Measurements from ENCODE around the gene DCAF16. TPM values are rescaled to one million over a fixed set of nuclear protein-coding genes. Genes with fewer than 3 reads are reported as not detected.
A peak's percentile ranks its signal among the peaks of the same experiment; 100 is the strongest.

Gene DCAF16
- total RNA-seq, 4 donors from 2014 or later: 31.5 to 45.1 (median 33.9) TPM

- Histone ChIP-seq H3K4me1 (peaks cover 12% of the 10 kb centered on the region), H3K36me3 (no peaks in the 10 kb centered on the region), H3K9me3 (no peaks in the 10 kb centered on the region), H3K27ac (no peak overlapping the region), H3K4me3 (no peak overlapping the region), H3K27me3 (peaks cover 11% of the 10 kb centered on the region)
- TF ChIP-seq EP300 (IDR thresholded peaks at IDR 0.05) (no peak), POLR2A (IDR thresholded peaks at IDR 0.05) (no peak), POLR2AphosphoS5 (IDR thresholded peaks at IDR 0.05) (no peak)
- TF ChIP-seq, protein P1, sequence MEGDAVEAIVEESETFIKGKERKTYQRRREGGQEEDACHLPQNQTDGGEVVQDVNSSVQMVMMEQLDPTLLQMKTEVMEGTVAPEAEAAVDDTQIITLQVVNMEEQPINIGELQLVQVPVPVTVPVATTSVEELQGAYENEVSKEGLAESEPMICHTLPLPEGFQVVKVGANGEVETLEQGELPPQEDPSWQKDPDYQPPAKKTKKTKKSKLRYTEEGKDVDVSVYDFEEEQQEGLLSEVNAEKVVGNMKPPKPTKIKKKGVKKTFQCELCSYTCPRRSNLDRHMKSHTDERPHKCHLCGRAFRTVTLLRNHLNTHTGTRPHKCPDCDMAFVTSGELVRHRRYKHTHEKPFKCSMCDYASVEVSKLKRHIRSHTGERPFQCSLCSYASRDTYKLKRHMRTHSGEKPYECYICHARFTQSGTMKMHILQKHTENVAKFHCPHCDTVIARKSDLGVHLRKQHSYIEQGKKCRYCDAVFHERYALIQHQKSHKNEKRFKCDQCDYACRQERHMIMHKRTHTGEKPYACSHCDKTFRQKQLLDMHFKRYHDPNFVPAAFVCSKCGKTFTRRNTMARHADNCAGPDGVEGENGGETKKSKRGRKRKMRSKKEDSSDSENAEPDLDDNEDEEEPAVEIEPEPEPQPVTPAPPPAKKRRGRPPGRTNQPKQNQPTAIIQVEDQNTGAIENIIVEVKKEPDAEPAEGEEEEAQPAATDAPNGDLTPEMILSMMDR (IDR thresholded peaks at IDR 0.05): no peak
- WGBS: 54% methylated on average over 5 of the region's 5 CpGs
- no peak for DNase-seq (ENCODE audit: low spot score in 2 of 2)
Measured at GRCh38 chr4:17785858-17786257, 24.7 kb downstream of the DCAF16 start.

DNA sequence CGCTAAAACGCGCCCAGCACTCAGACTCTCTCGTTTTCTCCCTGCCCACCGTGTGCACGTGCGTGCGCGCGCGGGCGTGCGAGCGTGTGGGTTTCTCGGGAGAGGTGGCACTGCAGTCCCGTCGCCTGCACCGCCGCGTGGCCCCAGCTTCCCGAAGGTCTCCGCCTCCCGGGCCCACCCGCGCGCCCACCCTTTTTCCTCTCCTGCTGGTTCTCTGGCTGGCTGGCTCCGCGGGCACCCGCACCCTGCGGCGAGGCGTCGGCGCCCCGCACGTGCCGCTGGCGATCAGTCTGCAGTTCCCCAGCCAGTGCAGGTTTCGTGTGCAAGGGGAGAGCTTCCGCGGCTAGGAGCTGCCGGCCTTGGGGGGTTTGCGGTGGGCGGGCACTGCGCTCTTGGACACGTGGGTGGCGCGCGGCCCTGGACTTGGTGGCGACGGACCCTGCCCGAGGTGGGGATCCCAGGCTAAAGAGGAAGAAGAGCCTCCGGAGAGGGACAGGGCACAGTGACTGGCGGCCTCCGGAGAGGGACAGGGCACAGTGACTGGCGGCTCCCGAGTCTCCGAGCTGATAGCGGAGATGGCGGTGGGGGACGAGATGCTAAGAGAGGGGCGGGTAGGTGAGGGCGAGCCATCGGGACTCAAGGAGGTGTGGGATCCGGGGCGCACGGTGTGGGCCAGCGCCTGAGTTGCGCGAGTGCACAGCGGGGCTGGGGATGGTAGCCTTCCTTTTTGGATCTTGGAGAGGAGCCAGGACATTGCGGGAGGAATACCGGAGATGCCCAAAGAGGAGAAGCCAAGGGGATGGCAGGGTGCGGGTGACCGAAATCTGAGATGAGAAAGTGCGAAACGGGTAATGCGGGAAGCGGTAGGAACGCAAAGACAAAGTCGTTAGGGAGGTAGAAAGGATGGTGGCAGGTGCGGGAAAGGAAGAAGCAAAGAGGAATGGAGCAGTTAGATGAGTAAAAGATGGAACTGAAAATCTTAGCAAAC is 29.0 kb downstream of the DCAF16 start, which contains the start of gene FAM184B:
Gene FAM184B, minus strand, starts transcription at position 322 of the 988 bp plus-strand sequence. CDS start 322 bp downstream, outside the sequence.
- Histone ChIP-seq H3K27me3 (peaks cover 25% of the 10 kb centered on the region), H3K27ac (no peak within 1 kb of the TSS), H3K9me3 (no peaks in the 10 kb centered on the region), H3K4me1 (peaks cover 19% of the 10 kb centered on the region), H3K4me3 (peak within 1 kb of the TSS; percentile 55), H3K36me3 (no peaks in the 10 kb centered on the region)
- DNase-seq (ENCODE audit: low spot score in 2 of 2): no peak
- no peak for TF ChIP-seq POLR2A (IDR thresholded peaks at IDR 0.05)
- no peak for TF ChIP-seq POLR2AphosphoS5 (IDR thresholded peaks at IDR 0.05)
- TF ChIP-seq, protein P1 (IDR thresholded peaks at IDR 0.05): no peak
- TF ChIP-seq EP300 (IDR thresholded peaks at IDR 0.05): no peak
- 12% methylated on average over 31 of the region's 82 CpGs for WGBS

GRCh38 chr4:17780501-17781299 is 29.9 kb downstream of the DCAF16 start:
- Histone ChIP-seq H3K4me3 (peak overlapping the region; percentile 55), H3K4me1 (peaks cover 19% of the 10 kb centered on the region), H3K27me3 (peaks cover 25% of the 10 kb centered on the region), H3K36me3 (no peaks in the 10 kb centered on the region), H3K9me3 (no peaks in the 10 kb centered on the region), H3K27ac (no peak overlapping the region)
- WGBS: 10% methylated on average over 24 of the region's 31 CpGs
- DNase-seq (ENCODE audit: low spot score in 2 of 2): no peak
- TF ChIP-seq EP300 (IDR thresholded peaks at IDR 0.05): no peak

GRCh38 chr4:17778431-17778830 is 32.1 kb downstream of the DCAF16 start:
- DNase-seq (ENCODE audit: low spot score in 2 of 2): no peak
- TF ChIP-seq, protein P1 (IDR thresholded peaks at IDR 0.05): no peak
- no peak for TF ChIP-seq POLR2A (IDR thresholded peaks at IDR 0.05)
- TF ChIP-seq EP300 (IDR thresholded peaks at IDR 0.05): no peak
- TF ChIP-seq POLR2AphosphoS5 (IDR thresholded peaks at IDR 0.05): no peak
- Histone ChIP-seq H3K36me3 (no peaks in the 10 kb centered on the region), H3K4me3 (no peak overlapping the region), H3K27ac (no peak overlapping the region), H3K4me1 (peaks cover 19% of the 10 kb centered on the region), H3K27me3 (peaks cover 25% of the 10 kb centered on the region), H3K9me3 (no peaks in the 10 kb centered on the region)
- WGBS: 79% methylated on average over 3 of the region's 3 CpGs

DNA sequence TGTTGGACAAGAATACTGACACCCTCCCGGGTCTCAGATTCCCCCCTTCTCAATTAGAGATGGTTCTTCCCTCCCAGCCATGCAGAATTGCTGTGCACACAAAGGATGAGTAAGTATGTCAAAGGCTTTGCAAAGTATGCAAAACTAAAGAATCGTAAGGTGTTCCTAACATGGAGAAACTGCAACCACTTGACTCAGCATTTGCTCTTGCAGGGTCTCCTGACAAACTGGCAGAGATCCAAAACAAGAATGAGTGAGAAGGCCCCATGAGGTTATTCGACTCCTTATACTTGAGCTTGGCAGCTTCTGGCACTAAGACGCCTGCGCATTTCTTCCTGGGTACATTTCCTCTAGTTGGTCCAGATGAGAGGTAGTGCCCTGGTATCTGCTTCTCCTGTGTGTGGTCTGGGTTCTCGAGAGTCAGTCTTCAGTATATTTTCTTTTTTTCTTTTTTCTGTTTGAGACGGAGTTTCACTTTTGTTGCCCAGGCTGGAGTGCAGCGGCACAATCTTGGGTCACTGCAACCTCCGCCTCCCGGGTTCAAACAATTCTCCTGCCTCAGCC is 37.3 kb downstream of the DCAF16 start:
- H3K9me3 ChIP-seq: no peaks in the 10 kb centered on the region
- H3K27ac ChIP-seq: no peak overlapping the region
- H3K27me3 ChIP-seq: no peaks in the 10 kb centered on the region
- no peak overlapping the region for H3K4me3 ChIP-seq
- 87% methylated on average over 10 of the region's 10 CpGs for WGBS
- no peak for DNase-seq (ENCODE audit: low spot score in 2 of 2)
- no peaks in the 10 kb centered on the region for H3K4me1 ChIP-seq
- TF ChIP-seq, protein P1 (IDR thresholded peaks at IDR 0.05): no peak
- TF ChIP-seq EP300 (IDR thresholded peaks at IDR 0.05) (no peak), POLR2A (IDR thresholded peaks at IDR 0.05) (no peak), POLR2AphosphoS5 (IDR thresholded peaks at IDR 0.05) (no peak)
- H3K36me3 ChIP-seq: no peaks in the 10 kb centered on the region

Measured in suprapubic skin (tissue), 4 donors.